Trophoblast cell (in vitro differentiated cells and primary cell): ENCODE measurements around the gene GRAMD2B.

Experiments
- DNase-seq, 2 donors: peaks; one replicate each; pipeline ENCODE4 v3.0.0-alpha.2; 2016
- H2AFZ ChIP-seq: 2 replicates; pipeline ENCODE4 v1.6.1; 2013; ENCODE audit warnings: low read length, moderate library complexity, mild to moderate bottlenecking; ENCODE audit not compliant: insufficient read depth, poor library complexity
- H2AK5ac ChIP-seq: 2 replicates; pipeline ENCODE4 v1.6.1; 2013; ENCODE audit warnings: mild to moderate bottlenecking, low read length
- H2BK120ac ChIP-seq: 2 replicates; pipeline ENCODE4 v1.6.1; 2013; ENCODE audit warnings: low read length, mild to moderate bottlenecking, moderate library complexity; ENCODE audit not compliant: insufficient read depth, poor library complexity
- H2BK12ac ChIP-seq: 2 replicates; pipeline ENCODE4 v1.6.1; 2013; ENCODE audit warnings: mild to moderate bottlenecking, low read length, moderate library complexity
- H2BK5ac ChIP-seq: 2 replicates; pipeline ENCODE4 v1.6.1; 2013; ENCODE audit warnings: low read length, low read depth, moderate library complexity, mild to moderate bottlenecking; ENCODE audit not compliant: poor library complexity
- H3K14ac ChIP-seq: 2 replicates; pipeline ENCODE4 v1.6.1; 2013; ENCODE audit warnings: mild to moderate bottlenecking, low read length
- H3K18ac ChIP-seq: 2 replicates; pipeline ENCODE4 v1.6.1; 2013; ENCODE audit warnings: mild to moderate bottlenecking, low read length
- H3K23ac ChIP-seq: 2 replicates; pipeline ENCODE4 v1.6.1; 2013; ENCODE audit warnings: low read length
- H3K27ac ChIP-seq: 2 replicates; pipeline ENCODE4 v1.5.1; 2013; ENCODE audit warnings: low read depth, mild to moderate bottlenecking, inconsistent platforms, low read length, moderate library complexity
- H3K27me3 ChIP-seq: 2 replicates; pipeline ENCODE4 v1.6.1; 2013; ENCODE audit warnings: inconsistent platforms, mild to moderate bottlenecking, low read length, moderate library complexity; ENCODE audit not compliant: insufficient read depth
- H3K36me3 ChIP-seq, 2 experiments: 1 replicate in 1 of 2; 2 replicates in 1 of 2; pipeline ENCODE4 v1.6.1; 2013; ENCODE audit warnings: low read length in 2 of 2, mild to moderate bottlenecking in 2 of 2, moderate library complexity in 1 of 2; ENCODE audit not compliant: insufficient read depth in 2 of 2, control insufficient read depth in 1 of 2
- H3K4ac ChIP-seq: 2 replicates; pipeline ENCODE4 v1.6.1; 2013; ENCODE audit warnings: low read depth, mild to moderate bottlenecking, low read length, moderate library complexity
- H3K4me1 ChIP-seq, 2 experiments: 1 replicate in 1 of 2; 2 replicates in 1 of 2; pipeline ENCODE4 v1.6.1; 2013; ENCODE audit warnings: low read length in 2 of 2, mild to moderate bottlenecking in 2 of 2, moderate library complexity in 1 of 2; ENCODE audit not compliant: insufficient read depth in 2 of 2, control insufficient read depth in 1 of 2
- H3K4me2 ChIP-seq: 2 replicates; pipeline ENCODE4 v1.6.1; 2013; ENCODE audit warnings: inconsistent platforms, mild to moderate bottlenecking, low read length, moderate library complexity
- H3K4me3 ChIP-seq: 2 replicates; pipeline ENCODE4 v1.5.1; 2013; ENCODE audit warnings: mild to moderate bottlenecking, low read depth, low read length, inconsistent platforms
- H3K79me1 ChIP-seq: one replicate; pipeline ENCODE4 v1.6.1; 2013; ENCODE audit warnings: low read length
- H3K79me2 ChIP-seq: 2 replicates; pipeline ENCODE4 v1.6.1; 2013; ENCODE audit warnings: low read length, mild to moderate bottlenecking; ENCODE audit not compliant: control insufficient read depth, insufficient read depth, poor library complexity
- H3K9ac ChIP-seq: 2 replicates; pipeline ENCODE4 v1.6.1; 2013; ENCODE audit warnings: mild to moderate bottlenecking, low read length
- H3K9me3 ChIP-seq: 2 replicates; pipeline ENCODE4 v1.6.1; 2013; ENCODE audit warnings: low read depth, mild to moderate bottlenecking, control low read depth, inconsistent platforms, low read length; ENCODE audit not compliant: insufficient read depth
- H4K12ac ChIP-seq: 2 replicates; pipeline ENCODE4 v1.6.1; 2013; ENCODE audit warnings: low read depth, mild to moderate bottlenecking, low read length, moderate library complexity
- H4K8ac ChIP-seq: 2 replicates; pipeline ENCODE4 v1.6.1; 2013; ENCODE audit warnings: low read depth, mild to moderate bottlenecking, low read length, moderate library complexity
- H4K91ac ChIP-seq: one replicate; pipeline ENCODE4 v1.6.1; 2013; ENCODE audit warnings: low read depth, mild to moderate bottlenecking, low read length, moderate library complexity
- WGBS: extraction: QIAGEN DNeasy Blood & Tissue Kit; methylation state at CpG from one replicate; pipeline ENCODE4 v1.1.7; 2013; ENCODE audit warnings: missing lambda C conversion rate; ENCODE audit not compliant: insufficient read length, insufficient coverage; ENCODE audit errors: extremely low coverage; 5-methylcytosine and 5-hydroxymethylcytosine counted together

Gene GRAMD2B

GRCh38 chr5:126430631-126431030, 7.4 kb downstream of the GRAMD2B start:
- no peak overlapping the region for H3K4me3 ChIP-seq
- peaks cover 0 to 3% of the 10 kb centered on the region in 2 experiments for H3K36me3 ChIP-seq
- H3K9me3 ChIP-seq = no peaks in the 10 kb centered on the region
- H4K8ac ChIP-seq = no peak overlapping the region
- no peaks in the 10 kb centered on the region for H3K27me3 ChIP-seq
- no peak overlapping the region for H3K4me2 ChIP-seq
- H3K4ac ChIP-seq = no peak overlapping the region
- H3K23ac ChIP-seq = no peak overlapping the region
- H4K91ac ChIP-seq = no peak overlapping the region
- H2AFZ ChIP-seq = no peak overlapping the region
- H2AK5ac ChIP-seq = no peak overlapping the region
- H3K79me1 ChIP-seq = no peaks in the 10 kb centered on the region
- H2BK120ac ChIP-seq = no peak overlapping the region
- no peak overlapping the region for H3K14ac ChIP-seq
- H3K9ac ChIP-seq = no peak overlapping the region
- H4K12ac ChIP-seq = no peak overlapping the region
- no peaks in the 10 kb centered on the region for H3K79me2 ChIP-seq
- peaks cover 0 to 3% of the 10 kb centered on the region in 2 experiments for H3K4me1 ChIP-seq
- H3K18ac ChIP-seq = no peak overlapping the region
- H2BK12ac ChIP-seq = no peak overlapping the region
- no peak overlapping the region for H2BK5ac ChIP-seq
- H3K27ac ChIP-seq = no peak overlapping the region
- DNase-seq = no peak

GRCh38 chr5:126433701-126434100, 10.5 kb downstream of the GRAMD2B start:
- no peak overlapping the region for H3K4me2 ChIP-seq
- H3K23ac ChIP-seq = no peak overlapping the region
- H3K18ac ChIP-seq = no peak overlapping the region
- no peak overlapping the region for H2BK12ac ChIP-seq
- H2AK5ac ChIP-seq = no peak overlapping the region
- H2BK5ac ChIP-seq = no peak overlapping the region
- no peak overlapping the region for H3K9ac ChIP-seq
- H3K9me3 ChIP-seq = no peaks in the 10 kb centered on the region
- H3K4me3 ChIP-seq = no peak overlapping the region
- H2AFZ ChIP-seq = no peak overlapping the region
- no peaks in the 10 kb centered on the region for H3K79me1 ChIP-seq
- H3K36me3 ChIP-seq = peaks cover 0 to 3% of the 10 kb centered on the region in 2 experiments
- H3K27me3 ChIP-seq = no peaks in the 10 kb centered on the region
- no peak overlapping the region for H4K12ac ChIP-seq
- no peak overlapping the region for H3K4ac ChIP-seq
- peak; percentile 59 to 98 for DNase-seq
- no peak overlapping the region for H4K91ac ChIP-seq
- no peaks in the 10 kb centered on the region for H3K79me2 ChIP-seq
- peaks cover 0 to 3% of the 10 kb centered on the region in 2 experiments for H3K4me1 ChIP-seq
- no peak overlapping the region for H3K27ac ChIP-seq
- H3K14ac ChIP-seq = no peak overlapping the region
- no peak overlapping the region for H2BK120ac ChIP-seq
- H4K8ac ChIP-seq = no peak overlapping the region

- Histone ChIP-seq H3K9me3 (no peaks in the 10 kb centered on the region), H3K9ac (no peak overlapping the region), H4K8ac (no peak overlapping the region), H3K4me3 (no peak overlapping the region), H2BK12ac (no peak overlapping the region), H2BK5ac (no peak overlapping the region), H2BK120ac (no peak overlapping the region), H3K4me1 (peaks cover 0 to 3% of the 10 kb centered on the region in 2 experiments), H3K4ac (no peak overlapping the region), H3K79me2 (no peaks in the 10 kb centered on the region), H3K27ac (no peak overlapping the region), H4K12ac (no peak overlapping the region), H3K14ac (no peak overlapping the region), H4K91ac (no peak overlapping the region), H3K18ac (peak overlapping the region; percentile 40), H3K79me1 (no peaks in the 10 kb centered on the region), H3K36me3 (peaks cover 0 to 3% of the 10 kb centered on the region in 2 experiments), H3K4me2 (no peak overlapping the region), H2AK5ac (no peak overlapping the region), H2AFZ (no peak overlapping the region), H3K23ac (no peak overlapping the region), H3K27me3 (no peaks in the 10 kb centered on the region)
- DNase-seq = no peak
- no CpG with 5 or more reads among the region's 8 CpGs for WGBS
These were observed 12.1 kb downstream of the GRAMD2B start for GRCh38 chr5:126435261-126435660.

GRCh38 chr5:126435714-126436113, 12.5 kb downstream of the GRAMD2B start:
- Histone ChIP-seq H3K4me2 (no peak overlapping the region), H3K18ac (no peak overlapping the region), H2AK5ac (no peak overlapping the region), H4K12ac (no peak overlapping the region), H3K27me3 (no peaks in the 10 kb centered on the region), H3K14ac (no peak overlapping the region), H4K8ac (no peak overlapping the region), H3K4me1 (peaks cover 0 to 3% of the 10 kb centered on the region in 2 experiments), H3K27ac (no peak overlapping the region), H3K79me2 (no peaks in the 10 kb centered on the region), H2BK120ac (no peak overlapping the region), H4K91ac (no peak overlapping the region), H3K79me1 (no peaks in the 10 kb centered on the region), H3K36me3 (peaks cover 0 to 3% of the 10 kb centered on the region in 2 experiments), H3K4ac (no peak overlapping the region), H3K9ac (no peak overlapping the region), H3K23ac (no peak overlapping the region), H2AFZ (no peak overlapping the region), H3K4me3 (no peak overlapping the region), H2BK5ac (no peak overlapping the region), H2BK12ac (no peak overlapping the region), H3K9me3 (no peaks in the 10 kb centered on the region)
- DNase-seq = peak in 1 of 2 donors; percentile 61
- WGBS = no CpG with 5 or more reads among the region's 2 CpGs
